Heart right ventricle (tissue), 16 donors: ENCODE results near the gene FOXD2. TPM values are rescaled to one million over a fixed set of nuclear protein-coding genes. Genes with fewer than 3 reads are reported as not detected.
A peak's percentile ranks its signal among the peaks of the same experiment; 100 is the strongest.

ENCODE experiments used
- ATAC-seq, 8 donors: fragments of 200-7000 bp; cut with Tn5 transposase; one replicate each; pipeline ENCODE4 v1.9.1; 2020; ENCODE audit warnings: mild to moderate bottlenecking in 8 of 8, moderate library complexity in 8 of 8, moderate number of reproducible peaks in 1 of 8
- DNase-seq, 2 donors: peaks; one replicate each; pipeline ENCODE4 v3.0.0-alpha.2; 2020
- H3K27ac ChIP-seq, 10 donors: fragments of 200-600 bp; sonication (generic) in 2 of 10; one replicate each; pipeline versions ENCODE4 v1.5.0 to v1.8.0; 2020 to 2022; ENCODE audit warnings: mild to moderate bottlenecking in 3 of 10
- H3K27me3 ChIP-seq, 7 donors: fragments of 200-600 bp; one replicate each; pipeline ENCODE4 v1.8.0; 2021 to 2022; ENCODE audit warnings: mild to moderate bottlenecking in 2 of 7
- H3K36me3 ChIP-seq, 9 donors: fragments of 200-600 bp; sonication (generic) in 1 of 9; one replicate each; pipeline versions ENCODE4 v1.5.0 to v1.8.0; 2020 to 2022; ENCODE audit warnings: mild to moderate bottlenecking in 2 of 9
- H3K4me1 ChIP-seq, 9 donors: fragments of 200-600 bp; sonication (generic) in 1 of 9; one replicate each; pipeline versions ENCODE4 v1.5.0 to v1.8.0; 2020 to 2022; ENCODE audit warnings: mild to moderate bottlenecking in 4 of 9
- H3K4me3 ChIP-seq, 10 donors: fragments of 200-600 bp; sonication (generic) in 2 of 10; one replicate each; pipeline versions ENCODE4 v1.5.0 to v1.8.0; 2020 to 2022; ENCODE audit warnings: mild to moderate bottlenecking in 7 of 10, moderate library complexity in 2 of 10
- H3K9me3 ChIP-seq, 11 donors: fragments of 200-600 bp in 10 of 11; sonication (generic) in 2 of 11; one replicate each; pipeline versions ENCODE4 v1.5.0 to v1.8.0; 2013 to 2022; ENCODE audit warnings: mild to moderate bottlenecking in 2 of 11, control low read depth in 1 of 11, moderate library complexity in 1 of 11
- WGBS, 2 donors: extraction: QIAGEN DNeasy Blood & Tissue Kit; methylation state at CpG; one replicate each; pipeline ENCODE4 v1.1.7; 2013; ENCODE audit warnings: inconsistent platforms in 1 of 2; 5-methylcytosine and 5-hydroxymethylcytosine counted together
- intact Hi-C, 10 donors: fragments of 100-400 bp; cut with DNase I; formaldehyde crosslinking; loops; one replicate each; pipeline versions ENCODE4 v1.11.1 to v1.14.2; 2022
- polyA plus RNA-seq, 2 donors: library from polyadenylated mRNA; stranded (reverse); fragments of 200-250 nt; gene quantifications; one replicate each; pipeline ENCODE4 v1.2.3, GENCODE V29; 2013
- total RNA-seq, 10 donors: library from RNA; stranded (reverse); fragmentation: NEBNext Ultra II Directional in 3 of 10; extraction: Animal tissue kit (Norgen Biotek cat#: 25700) in 3 of 10; gene quantifications; one replicate each; pipeline versions ENCODE4 v1.2.1 to v1.2.4, GENCODE V29; 2021 to 2023
- TF ChIP-seq, protein P1 (sequence below), 9 donors: fragments of 200-600 bp; sonication (generic) in 2 of 9; IDR thresholded peaks; one replicate each; pipeline versions ENCODE4 v1.5.0 to v1.8.0; 2021 to 2022; ENCODE audit warnings: antibody characterized with exemption in 9 of 9, mild to moderate bottlenecking in 5 of 9, moderate library complexity in 1 of 9
- donor health status: Arrhythmogenic right ventricular cardiomyopathy.
- donor health status: ischemic (EF 13 %, LVEDD 7.1; RV severe dilation, severe dysfunction).
- donor health status: healthy with polysubstance abuse.
- donor health status: DM: no; HTN: yes; CAD: no.
- donor health status: DM: no; HTN: no; CAD: no.
- donor health status: ischemic (EF 25% LVEDD 6.9; RV normal size, moderate dysfunction).
- donor health status: ischemic (EF 25% LVEDD 5.7; RV mildly dilated, moderate dysfunction).
- donor health status: healthy.
- donor health status: DM: yes; HTN: yes; CAD: no.
- donor health status: Ischemic cardiomyopathy.
- donor health status: ischemic (EF 35%, LVEDD 5.7; RV mildly dilated, moderate dysfunction).
- donor health status: nonischemic (EF 11% LVEDD 7.7; RV severe dilation, severe dysfunction).
- donor health status: DM: yes; HTN: yes; CAD: no.
- donor health status: PGD.
- donor health status: ischemic (EF 29% LVEDD 5.4; RV normal size, mild dysfunction).
- donor health status: nonischemic (EF 23%, LVEDD 6.1; RV moderate dilation, normal function).

Gene FOXD2
- total and polyA plus RNA-seq, 12 donors = 0.01 to 0.14 (median 0.05) TPM; not detected in 7

DNA sequence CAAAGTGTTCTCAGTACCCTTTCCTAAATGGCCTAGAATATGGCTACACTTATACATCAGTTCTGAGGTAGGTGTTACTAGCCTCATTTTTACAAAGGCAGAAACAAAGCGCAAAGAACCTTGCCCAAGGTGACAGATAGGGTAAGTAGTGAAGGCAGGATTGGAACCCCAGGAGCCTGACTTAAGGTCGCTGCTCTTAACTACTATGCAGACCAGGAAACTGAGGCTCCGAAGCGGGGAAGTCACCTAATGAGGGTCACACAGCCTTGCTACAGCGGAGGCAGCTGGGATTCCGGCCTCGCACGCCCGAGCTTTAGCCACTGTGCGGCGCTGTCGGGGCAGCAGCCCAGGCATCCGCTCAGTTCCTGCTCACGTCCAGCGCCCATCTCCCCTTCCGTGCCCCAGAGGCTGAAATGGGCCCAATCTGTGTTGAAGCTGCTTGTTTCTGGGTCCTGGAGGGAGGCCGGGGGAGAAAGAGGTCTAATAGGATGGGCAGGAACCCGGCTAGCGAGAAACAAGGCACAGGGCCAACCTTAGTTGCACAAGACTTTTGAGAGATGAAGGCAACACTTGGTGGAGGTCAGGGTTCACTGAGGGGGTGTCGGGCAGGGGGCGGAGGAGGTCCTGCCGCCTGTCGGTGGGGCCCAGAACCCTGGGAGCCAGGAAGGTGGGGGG lies 1.4 kb upstream of the FOXD2 start:
- H3K36me3 ChIP-seq = no peaks in the 10 kb centered on the region
- DNase-seq = peak; percentile 60 to 78
- intact Hi-C loops = loop anchor here in 5 of 10 donors (2.0 to 5.0 kb wide), 4 partner anchors 136 to 276 kb away; no protein-coding TSS in a partner anchor
- H3K4me1 ChIP-seq = peaks cover 10 to 60% (median 48%) of the 10 kb centered on the region in 9 donors
- H3K27me3 ChIP-seq = peaks cover 22 to 99% (median 96%) of the 10 kb centered on the region in 7 donors
- no peaks in the 10 kb centered on the region for H3K9me3 ChIP-seq
- H3K27ac ChIP-seq = peak overlapping the region in 7 of 10 donors; percentile 36 to 94 (median 79)
- H3K4me3 ChIP-seq = peak overlapping the region; percentile 46 to 87 (median 70)
- TF ChIP-seq, protein P1, sequence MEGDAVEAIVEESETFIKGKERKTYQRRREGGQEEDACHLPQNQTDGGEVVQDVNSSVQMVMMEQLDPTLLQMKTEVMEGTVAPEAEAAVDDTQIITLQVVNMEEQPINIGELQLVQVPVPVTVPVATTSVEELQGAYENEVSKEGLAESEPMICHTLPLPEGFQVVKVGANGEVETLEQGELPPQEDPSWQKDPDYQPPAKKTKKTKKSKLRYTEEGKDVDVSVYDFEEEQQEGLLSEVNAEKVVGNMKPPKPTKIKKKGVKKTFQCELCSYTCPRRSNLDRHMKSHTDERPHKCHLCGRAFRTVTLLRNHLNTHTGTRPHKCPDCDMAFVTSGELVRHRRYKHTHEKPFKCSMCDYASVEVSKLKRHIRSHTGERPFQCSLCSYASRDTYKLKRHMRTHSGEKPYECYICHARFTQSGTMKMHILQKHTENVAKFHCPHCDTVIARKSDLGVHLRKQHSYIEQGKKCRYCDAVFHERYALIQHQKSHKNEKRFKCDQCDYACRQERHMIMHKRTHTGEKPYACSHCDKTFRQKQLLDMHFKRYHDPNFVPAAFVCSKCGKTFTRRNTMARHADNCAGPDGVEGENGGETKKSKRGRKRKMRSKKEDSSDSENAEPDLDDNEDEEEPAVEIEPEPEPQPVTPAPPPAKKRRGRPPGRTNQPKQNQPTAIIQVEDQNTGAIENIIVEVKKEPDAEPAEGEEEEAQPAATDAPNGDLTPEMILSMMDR (IDR thresholded peaks at IDR 0.05) = peak; percentile 55 to 87 (median 78)
- 4% methylated on average over 23 of the region's 23 CpGs for WGBS, 2 donors
- ATAC-seq = peak in 7 of 8 donors; percentile 7 to 63 (median 38)

DNA sequence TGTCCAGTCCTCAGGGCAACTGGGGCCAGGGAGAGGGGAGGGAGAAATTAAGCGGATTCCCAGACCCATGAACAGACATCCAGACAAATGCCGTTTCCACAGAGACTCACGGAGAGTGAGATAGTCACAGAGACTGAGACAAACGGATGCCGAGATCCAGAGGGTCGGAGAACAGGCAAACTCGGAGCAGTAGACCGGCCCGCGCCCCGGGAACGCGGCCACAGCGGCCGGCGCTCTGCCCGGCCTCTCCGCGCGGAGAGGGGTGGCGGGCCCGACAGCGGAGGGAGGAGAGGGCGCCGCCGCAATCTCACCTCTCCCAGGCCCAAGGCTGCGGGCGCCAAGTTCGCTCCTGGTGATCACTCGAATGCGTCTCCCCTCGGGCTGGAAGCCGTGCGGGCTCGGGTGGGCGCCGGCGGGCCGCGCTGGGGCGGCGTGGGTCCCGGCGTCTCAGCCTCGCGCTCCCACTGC lies 831 bp upstream of the FOXD2 start:
- DNase-seq (no peak), ATAC-seq (peak in 2 of 8 donors; percentile 5 to 12)
- WGBS, 2 donors = 0 to 1% methylated on average over 38 to 46 of the region's 46 CpGs
- H3K27ac ChIP-seq = peak overlapping the region in 9 of 10 donors; percentile 36 to 94 (median 74)
- H3K27me3 ChIP-seq = peaks cover 22 to 99% (median 96%) of the 10 kb centered on the region in 7 donors
- no peaks in the 10 kb centered on the region for H3K36me3 ChIP-seq
- TF ChIP-seq, protein P1 (IDR thresholded peaks at IDR 0.05) = no peak
- no peaks in the 10 kb centered on the region for H3K9me3 ChIP-seq
- H3K4me3 ChIP-seq = peak overlapping the region; percentile 46 to 87 (median 70)
- intact Hi-C loops = loop anchor here in 5 of 10 donors (2.0 to 5.0 kb wide), 4 partner anchors 135 to 275 kb away; no protein-coding TSS in a partner anchor
- peaks cover 10 to 54% (median 42%) of the 10 kb centered on the region in 9 donors for H3K4me1 ChIP-seq

DNA sequence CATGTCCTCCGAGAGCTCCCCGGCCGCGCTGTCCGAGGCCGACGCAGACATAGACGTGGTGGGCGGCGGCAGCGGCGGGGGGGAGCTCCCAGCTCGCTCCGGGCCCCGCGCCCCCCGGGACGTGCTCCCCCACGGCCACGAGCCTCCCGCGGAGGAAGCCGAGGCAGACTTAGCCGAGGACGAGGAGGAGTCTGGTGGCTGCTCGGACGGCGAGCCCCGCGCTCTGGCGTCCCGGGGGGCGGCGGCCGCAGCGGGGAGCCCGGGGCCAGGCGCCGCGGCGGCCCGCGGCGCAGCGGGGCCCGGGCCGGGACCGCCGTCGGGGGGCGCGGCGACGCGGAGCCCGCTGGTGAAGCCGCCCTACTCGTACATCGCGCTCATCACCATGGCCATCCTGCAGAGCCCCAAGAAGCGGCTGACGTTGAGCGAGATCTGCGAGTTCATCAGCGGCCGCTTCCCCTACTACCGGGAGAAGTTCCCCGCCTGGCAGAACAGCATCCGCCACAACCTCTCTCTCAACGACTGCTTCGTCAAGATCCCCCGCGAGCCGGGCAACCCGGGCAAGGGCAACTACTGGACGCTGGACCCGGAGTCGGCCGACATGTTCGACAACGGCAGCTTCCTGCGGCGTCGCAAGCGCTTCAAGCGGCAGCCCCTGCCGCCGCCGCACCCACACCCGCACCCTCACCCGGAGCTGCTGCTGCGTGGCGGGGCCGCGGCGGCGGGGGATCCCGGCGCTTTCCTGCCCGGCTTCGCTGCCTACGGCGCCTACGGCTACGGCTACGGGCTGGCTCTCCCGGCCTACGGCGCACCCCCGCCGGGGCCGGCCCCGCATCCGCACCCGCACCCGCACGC lies 547 bp downstream of the FOXD2 start:
- DNase-seq (no peak), ATAC-seq (no peak)
- WGBS, 2 donors = 2 to 3% methylated on average over 112 to 117 of the region's 117 CpGs
- H3K27me3 ChIP-seq = peaks cover 29 to 99% (median 94%) of the 10 kb centered on the region in 7 donors
- peak overlapping the region in 6 of 10 donors; percentile 36 to 94 (median 76) for H3K27ac ChIP-seq
- intact Hi-C loops = loop anchor here in 3 of 10 donors (5.0 kb wide), 3 partner anchors 134 to 274 kb away; no protein-coding TSS in a partner anchor
- peaks cover 4 to 41% (median 29%) of the 10 kb centered on the region in 9 donors for H3K4me1 ChIP-seq
- H3K9me3 ChIP-seq = no peaks in the 10 kb centered on the region
- TF ChIP-seq, protein P1 (IDR thresholded peaks at IDR 0.05) = no peak
- H3K36me3 ChIP-seq = no peaks in the 10 kb centered on the region
- H3K4me3 ChIP-seq = peak overlapping the region; percentile 46 to 87 (median 70)
